ENCODE results near the gene CTIF. TPM values are rescaled to one million over a fixed set of nuclear protein-coding genes. Genes with fewer than 3 reads are reported as not detected.

CTIF gene
- polyA plus RNA-seq, 3 donors = 0.38 to 8.7 (median 1.2) TPM

GRCh38 chr18:48778344-48779011, 239.6 kb downstream of the CTIF start:
- Histone ChIP-seq H3K79me2 (ENCODE audit: insufficient read depth, low read length) (no peaks in the 10 kb centered on the region), H3K9ac (ENCODE audit: insufficient read depth, low read length, poor library complexity, severe bottlenecking) (no peak overlapping the region)
- no peak overlapping the region for H3K27ac Mint-ChIP-seq

GRCh38 chr18:48779462-48779861, 240.6 kb downstream of the CTIF start:
- Histone ChIP-seq H3K27ac (ENCODE audit: low read depth in 1 of 2, low read length in 2 of 2) (no peak overlapping the region), H3K4me1 (ENCODE audit: control insufficient read depth in 1 of 2, insufficient read depth in 2 of 2, low read length in 2 of 2) (peaks cover 42 to 61% of the 10 kb centered on the region in 2 donors), H3K27me3 (ENCODE audit: control insufficient read depth in 2 of 2, insufficient read depth in 2 of 2, low read length in 2 of 2) (no peaks in the 10 kb centered on the region), H2AFZ (ENCODE audit: insufficient read depth, low read depth, low read length, poor library complexity, severe bottlenecking) (no peak overlapping the region), H3K4me3 (replicated peaks in 1 of 3; ENCODE audit: low read depth in 2 of 3, low read length in 3 of 3) (no peak overlapping the region), H3K9me3 (replicated peaks in 1 of 2; ENCODE audit: control insufficient read depth in 1 of 2, insufficient read depth in 1 of 2, low read length in 2 of 2) (no peaks in the 10 kb centered on the region), H3K9ac (ENCODE audit: insufficient read depth, low read length, poor library complexity, severe bottlenecking) (no peak overlapping the region), H4K20me1 (ENCODE audit: insufficient read depth, low read length) (no peaks in the 10 kb centered on the region), H3K36me3 (replicated peaks in 1 of 2; ENCODE audit: control insufficient read depth in 1 of 2, insufficient read depth in 2 of 2, low read length in 2 of 2) (peaks cover 0 to 3% of the 10 kb centered on the region in 2 donors), H3K79me2 (ENCODE audit: insufficient read depth, low read length) (no peaks in the 10 kb centered on the region), H3K4me2 (replicated peaks; ENCODE audit: extremely low read depth, low read length, poor library complexity, severe bottlenecking) (no peak overlapping the region)
- peaks cover 49% of the 10 kb centered on the region for H3K4me1 Mint-ChIP-seq
- no peaks in the 10 kb centered on the region for H3K9me3 Mint-ChIP-seq
- no peak overlapping the region for H3K27ac Mint-ChIP-seq
- no peak overlapping the region for H3K4me3 Mint-ChIP-seq
- 98% methylated on average over 4 of the region's 7 CpGs for WGBS (ENCODE audit: insufficient coverage)
- no peak for TF ChIP-seq CTCF (IDR thresholded peaks at IDR 0.05)
- no peak for DNase-seq
- intact Hi-C loops (cut with micrococcal nuclease) = loop anchor here (5.0 to 10.0 kb wide), 5 partner anchors 97 to 465 kb away; no protein-coding TSS in a partner anchor
- peaks cover 36 to 49% of the 10 kb centered on the region in 2 donors for H3K36me3 Mint-ChIP-seq
- peaks cover 4 to 18% (median 16%) of the 10 kb centered on the region in 3 donors for H3K27me3 Mint-ChIP-seq (ENCODE audit: low read depth in 3 of 3)

More at GRCh38 chr18:48778344-48779011, 239.6 kb downstream of the CTIF start:
- peaks cover 0 to 4% of the 10 kb centered on the region in 2 donors for H3K36me3 ChIP-seq (replicated peaks in 1 of 2; ENCODE audit: control insufficient read depth in 1 of 2, insufficient read depth in 2 of 2, low read length in 2 of 2)
- 99% methylated on average over 7 of the region's 13 CpGs for WGBS (ENCODE audit: insufficient coverage)
- no peaks in the 10 kb centered on the region for H3K27me3 ChIP-seq (ENCODE audit: control insufficient read depth in 2 of 2, insufficient read depth in 2 of 2, low read length in 2 of 2)
- TF ChIP-seq CTCF (IDR thresholded peaks at IDR 0.05) = no peak
- intact Hi-C loops (cut with micrococcal nuclease) = loop anchor here (5.0 to 10.0 kb wide), 5 partner anchors 96 to 466 kb away; no protein-coding TSS in a partner anchor
- H2AFZ ChIP-seq (ENCODE audit: insufficient read depth, low read depth, low read length, poor library complexity, severe bottlenecking) = no peak overlapping the region
- H3K27ac ChIP-seq (ENCODE audit: low read depth in 1 of 2, low read length in 2 of 2) = no peak overlapping the region
- peaks cover 4 to 17% (median 12%) of the 10 kb centered on the region in 3 donors for H3K27me3 Mint-ChIP-seq (ENCODE audit: low read depth in 3 of 3)
- DNase-seq = no peak
- no peak overlapping the region for H3K4me3 ChIP-seq (replicated peaks in 1 of 3; ENCODE audit: low read depth in 2 of 3, low read length in 3 of 3)
- H3K4me1 ChIP-seq (ENCODE audit: control insufficient read depth in 1 of 2, insufficient read depth in 2 of 2, low read length in 2 of 2) = peaks cover 32 to 51% of the 10 kb centered on the region in 2 donors
- H4K20me1 ChIP-seq (ENCODE audit: insufficient read depth, low read length) = no peaks in the 10 kb centered on the region
- H3K4me2 ChIP-seq (replicated peaks; ENCODE audit: extremely low read depth, low read length, poor library complexity, severe bottlenecking) = no peak overlapping the region
- peaks cover 40% of the 10 kb centered on the region for H3K4me1 Mint-ChIP-seq
- peaks cover 34 to 48% of the 10 kb centered on the region in 2 donors for H3K36me3 Mint-ChIP-seq
- no peak overlapping the region for H3K4me3 Mint-ChIP-seq
- no peaks in the 10 kb centered on the region for H3K9me3 Mint-ChIP-seq
- H3K9me3 ChIP-seq (replicated peaks in 1 of 2; ENCODE audit: control insufficient read depth in 1 of 2, insufficient read depth in 1 of 2, low read length in 2 of 2) = no peaks in the 10 kb centered on the region
